GM19463 (cell line): ENCODE results near the gene SCN8A.
"Not testable (repeated sequence)": the region's sequence is repeated elsewhere in the genome, so short reads cannot be mapped to it uniquely, and the experiment has no call there.

Experiments
- ATAC-seq: cut with Tn5 transposase; IDR thresholded peaks from one replicate; pipeline ENCODE4 v1.9.1; 2021; ENCODE audit warnings: mild to moderate bottlenecking, moderate library complexity; ENCODE audit not compliant: unreplicated experiment

SCN8A gene

DNA sequence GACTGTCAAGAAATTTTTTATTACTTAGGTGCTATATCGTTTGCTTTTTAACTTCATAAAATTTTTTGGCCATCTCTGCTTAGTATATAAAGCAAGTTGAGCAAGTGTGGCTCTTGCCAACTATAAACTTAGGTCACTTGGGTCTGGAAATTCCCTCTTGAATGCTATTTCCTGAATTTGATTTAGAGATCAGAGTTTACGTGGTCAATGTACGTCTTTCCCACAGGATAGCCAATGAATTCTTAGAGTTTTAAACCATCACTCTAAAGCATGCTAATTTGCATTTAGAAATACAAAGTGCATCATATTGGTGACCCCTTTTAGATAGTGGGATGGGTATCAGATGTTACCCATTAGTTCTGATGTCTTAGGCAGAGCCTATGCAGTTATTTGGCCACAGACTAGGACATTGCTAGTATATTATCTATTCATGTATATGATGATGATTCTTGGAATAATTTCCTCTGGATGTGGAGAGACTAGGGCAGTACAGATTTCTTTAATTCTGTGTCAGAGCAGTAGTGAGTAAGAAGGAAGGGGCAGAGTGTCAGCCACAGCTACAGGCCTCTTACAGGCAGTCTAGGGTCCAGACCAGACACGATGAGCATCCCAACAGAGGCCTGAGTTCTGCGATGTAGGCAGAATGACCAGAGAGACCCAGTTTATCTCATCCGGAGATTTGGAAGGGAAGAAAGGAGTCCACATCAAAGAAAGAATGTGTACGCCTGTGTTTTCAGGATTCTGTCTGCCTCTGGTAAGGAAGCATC, 30.3 kb downstream of the SCN8A start:
- ATAC-seq: no peak

GRCh38 chr12:51622564-51622963, 31.5 kb downstream of the SCN8A start:
- ATAC-seq: no peak

- no peak for ATAC-seq
Observed at GRCh38 chr12:51625370-51625769, 34.3 kb downstream of the SCN8A start.

GRCh38 chr12:51626115-51626514, 35.1 kb downstream of the SCN8A start:
- ATAC-seq: no peak

DNA sequence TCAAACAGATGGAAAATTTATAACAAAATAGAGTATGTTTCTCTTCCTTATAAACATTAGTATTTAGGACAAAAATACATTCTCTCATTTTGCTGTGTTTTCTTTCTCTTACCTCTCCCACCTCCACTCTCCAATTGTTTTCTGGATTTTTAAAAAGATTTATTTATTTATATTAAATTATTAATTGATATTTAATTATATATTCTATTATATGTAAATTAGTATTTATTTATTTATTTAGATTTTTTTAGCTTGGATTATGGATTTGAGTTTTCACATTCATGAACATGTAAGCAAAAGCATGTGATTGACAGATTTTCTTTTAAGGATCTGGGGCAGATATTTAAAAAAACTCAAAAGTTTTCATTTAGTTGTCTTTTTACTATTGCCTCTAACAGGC, 35.6 kb downstream of the SCN8A start:
- no peak for ATAC-seq

- no peak for ATAC-seq
Observed at GRCh38 chr12:51630256-51630880, 39.3 kb downstream of the SCN8A start.

- ATAC-seq: no peak
Observed at GRCh38 chr12:51630986-51631385, 40.0 kb downstream of the SCN8A start.

- ATAC-seq: no peak
Observed at GRCh38 chr12:51631591-51631990, 40.6 kb downstream of the SCN8A start.

DNA sequence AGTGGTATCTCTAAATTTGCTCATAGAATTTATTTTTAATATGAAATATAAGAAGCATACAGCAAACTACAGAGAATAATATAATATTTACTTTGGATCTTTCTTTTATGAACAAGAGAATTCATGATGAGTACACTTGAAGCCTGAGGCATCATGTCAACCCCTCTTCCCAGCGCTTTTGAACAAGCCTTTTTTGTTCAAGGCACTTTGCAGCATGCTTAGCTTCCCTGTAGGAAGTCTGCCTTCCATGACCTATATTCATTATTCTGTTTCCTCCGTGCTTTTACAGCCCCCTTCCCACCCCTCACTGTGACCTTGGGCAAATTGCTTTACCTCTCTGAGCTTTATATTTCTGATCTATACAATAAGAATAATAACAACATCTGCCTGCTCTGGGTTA, 41.6 kb downstream of the SCN8A start:
- ATAC-seq: no peak

GRCh38 chr12:51635346-51635745, 44.3 kb downstream of the SCN8A start:
- no peak for ATAC-seq

DNA sequence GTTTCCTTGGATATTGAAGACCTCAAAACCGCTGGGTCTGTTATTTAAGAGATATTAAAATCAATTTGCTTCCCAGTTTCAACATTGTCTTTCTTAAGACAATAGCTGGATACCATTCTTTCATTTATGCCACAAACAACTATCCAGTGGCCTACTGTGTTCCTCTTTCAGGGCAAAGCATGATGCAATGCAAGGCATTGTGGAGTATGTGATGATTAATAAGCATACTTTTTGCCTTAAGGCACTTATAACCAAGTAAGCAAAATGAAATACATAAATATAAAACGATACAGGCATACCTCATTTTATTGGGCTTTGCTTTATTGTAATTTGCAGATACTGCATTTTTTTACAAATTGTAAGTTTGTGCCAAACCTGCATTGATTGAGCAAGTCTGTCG, 45.5 kb downstream of the SCN8A start:
- no peak for ATAC-seq

DNA sequence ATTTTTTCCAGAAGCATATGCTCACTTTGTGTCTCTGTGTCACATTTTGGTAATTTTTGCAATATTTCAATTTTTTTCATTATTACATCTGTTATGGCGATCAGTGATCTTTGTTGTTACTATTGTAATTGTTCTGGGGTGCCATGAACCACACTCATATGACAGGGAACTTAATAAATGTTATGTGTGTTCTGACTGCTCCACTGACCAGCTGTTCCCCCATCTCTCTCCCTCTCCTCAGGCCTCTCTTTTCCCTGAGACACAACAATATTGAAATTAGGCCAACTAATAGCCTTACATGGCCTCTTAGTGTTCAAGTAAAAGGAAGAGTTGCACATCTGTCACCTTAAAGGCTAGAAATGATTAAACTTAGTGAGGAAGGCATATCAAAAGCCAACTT, 46.0 kb downstream of the SCN8A start:
- no peak for ATAC-seq

- ATAC-seq: no peak
Observed at GRCh38 chr12:51639361-51639760, 48.3 kb downstream of the SCN8A start.

GRCh38 chr12:51642286-51642685, 51.3 kb downstream of the SCN8A start:
- no peak for ATAC-seq

- ATAC-seq: no peak
Observed at GRCh38 chr12:51643951-51644350, 52.9 kb downstream of the SCN8A start.

DNA sequence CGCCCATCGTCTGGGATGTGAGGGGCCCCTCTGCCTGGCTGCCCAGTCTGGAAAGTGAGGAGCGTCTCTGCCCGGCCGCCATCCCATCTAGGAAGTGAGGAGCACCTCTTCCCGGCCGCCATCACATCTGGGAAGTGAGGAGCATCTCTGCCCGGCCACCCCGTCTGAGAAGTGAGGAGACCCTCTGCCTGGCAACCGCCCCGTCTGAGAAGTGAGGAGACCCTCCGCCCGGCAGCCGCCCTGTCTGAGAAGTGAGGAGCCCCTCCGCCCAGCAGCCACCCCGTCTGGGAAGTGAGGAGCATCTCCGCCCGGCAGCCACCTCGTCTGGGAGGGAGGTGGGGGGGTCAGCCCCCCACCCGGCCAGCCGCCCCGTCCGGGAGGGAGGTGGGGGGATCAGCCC, 53.7 kb downstream of the SCN8A start:
- not testable (repeated sequence) for ATAC-seq

- no peak for ATAC-seq
Observed at GRCh38 chr12:51645961-51646360, 54.9 kb downstream of the SCN8A start.

- ATAC-seq: no peak
Observed at GRCh38 chr12:51647647-51648046, 56.6 kb downstream of the SCN8A start.

- no peak for ATAC-seq
Observed at GRCh38 chr12:51653431-51653830, 62.4 kb downstream of the SCN8A start.

- no peak for ATAC-seq
Observed at GRCh38 chr12:51661199-51661598, 70.2 kb downstream of the SCN8A start.

DNA sequence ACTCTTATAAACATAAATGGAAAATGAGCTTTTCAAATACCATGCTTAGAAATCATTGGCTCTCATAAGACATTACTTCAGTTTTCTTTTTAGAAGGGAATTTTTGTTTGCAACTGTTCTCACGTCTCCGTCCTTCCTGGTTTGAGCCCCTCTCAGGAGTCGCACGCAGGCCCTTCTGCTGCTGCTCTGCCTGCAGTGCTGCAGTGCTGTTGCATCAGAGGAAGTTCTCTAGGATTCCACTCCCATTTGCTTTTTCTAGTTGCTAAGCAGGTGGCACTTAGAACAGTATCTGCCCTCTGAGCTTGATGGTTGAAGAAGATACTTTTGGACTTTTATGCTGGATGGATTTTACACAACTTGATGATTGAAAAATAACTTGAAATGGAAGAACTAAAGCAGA, 70.8 kb downstream of the SCN8A start:
- ATAC-seq: no peak

- no peak for ATAC-seq
Observed at GRCh38 chr12:51662728-51663154, 71.7 kb downstream of the SCN8A start.

DNA sequence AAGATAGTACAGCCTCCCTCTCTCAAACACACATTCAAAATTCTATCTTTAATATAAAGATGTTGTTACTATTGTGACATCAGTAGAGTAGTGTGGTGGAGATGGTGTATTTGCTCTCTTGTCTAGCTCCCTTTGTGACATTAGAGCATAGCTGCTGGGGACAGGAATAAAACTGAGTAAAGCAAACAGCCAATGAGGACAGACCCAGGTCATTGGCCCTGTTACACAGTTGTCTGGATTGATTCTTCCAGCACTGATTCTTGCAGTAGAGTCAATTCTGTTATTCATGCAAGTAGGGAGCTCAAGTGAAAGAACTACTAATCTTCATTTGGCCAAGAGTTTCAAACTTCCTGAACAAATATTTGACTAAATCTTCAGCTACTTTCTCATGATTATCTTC, 72.4 kb downstream of the SCN8A start:
- ATAC-seq: no peak
